Neural crest cell (in vitro differentiated cells): ENCODE measurements around the gene FER. TPM values are rescaled to one million over a fixed set of nuclear protein-coding genes. Genes with fewer than 3 reads are reported as not detected.

Experiments used
- DNase-seq: peaks from one replicate; pipeline ENCODE4 v3.0.0; 2021; ENCODE audit warnings: low read depth, mixed read lengths, low spot score
- H3K27ac Mint-ChIP-seq: one replicate; pipeline ENCODE4 v1.8.0; 2021; ENCODE audit warnings: mild to moderate bottlenecking, mixed read lengths; ENCODE audit not compliant: unreplicated experiment
- H3K27me3 Mint-ChIP-seq: 2 replicates; pipeline ENCODE4 v1.8.0; 2021; ENCODE audit warnings: low read depth, mild to moderate bottlenecking, mixed read lengths
- H3K36me3 Mint-ChIP-seq: 2 replicates; pipeline ENCODE4 v1.8.0; 2021; ENCODE audit warnings: low read depth, mild to moderate bottlenecking, mixed read lengths
- H3K4me1 Mint-ChIP-seq: 2 replicates; pipeline ENCODE4 v1.8.0; 2021; ENCODE audit warnings: mixed read lengths
- H3K4me3 Mint-ChIP-seq: one replicate; pipeline ENCODE4 v1.8.0; 2021; ENCODE audit warnings: mild to moderate bottlenecking, mixed read lengths
- H3K9me3 Mint-ChIP-seq: 2 replicates; pipeline ENCODE4 v1.8.0; 2021; ENCODE audit warnings: mixed read lengths
- total RNA-seq: library from RNA; stranded (reverse); gene quantifications from 2 replicates; pipeline ENCODE4 v1.2.1, GENCODE V29; 2021
- TF ChIP-seq, protein P1 (sequence below): fragments of 200-600 bp; sonication (generic); conservative IDR thresholded peaks from 2 replicates; pipeline ENCODE4 v1.5.0; 2021; ENCODE audit warnings: antibody characterized with exemption, mild to moderate bottlenecking

The FER gene
- total RNA-seq, 1 donor from 2014 or later: 25.4 TPM

DNA sequence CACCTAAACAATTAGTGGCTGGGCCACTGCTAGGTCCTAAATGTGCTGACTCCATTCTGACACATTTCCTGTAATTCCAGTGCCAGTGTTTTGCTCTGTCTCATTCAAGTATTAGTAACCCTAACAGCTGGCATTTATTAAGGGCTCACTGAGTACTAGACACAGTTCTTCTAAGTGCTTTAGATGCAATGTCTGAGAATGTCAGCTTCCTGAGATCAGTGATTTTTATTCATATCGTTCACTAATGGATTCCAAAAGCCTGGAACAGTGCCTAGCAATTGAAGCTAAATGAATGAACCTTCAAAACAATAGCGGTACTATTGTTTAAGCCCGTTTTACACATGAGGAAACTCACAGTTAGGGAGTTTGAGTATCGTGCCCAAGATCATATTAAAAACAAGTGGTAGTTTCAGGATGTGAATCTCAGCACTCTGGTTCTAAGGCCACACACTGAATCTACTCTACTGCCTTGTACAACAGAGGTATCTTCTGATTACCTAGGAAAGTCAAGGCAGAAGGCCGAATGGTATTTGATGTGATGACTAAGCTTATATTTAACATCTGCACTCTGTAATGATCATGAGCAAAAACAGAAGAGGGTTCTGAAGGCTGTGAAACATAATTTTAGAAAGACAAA, 358.1 kb downstream of the FER start:
- no peak for DNase-seq
- H3K4me3 Mint-ChIP-seq: no peak overlapping the region
- peaks cover 7% of the 10 kb centered on the region for H3K4me1 Mint-ChIP-seq
- H3K27me3 Mint-ChIP-seq: no peaks in the 10 kb centered on the region
- no peak overlapping the region for H3K27ac Mint-ChIP-seq
- TF ChIP-seq, protein P1, sequence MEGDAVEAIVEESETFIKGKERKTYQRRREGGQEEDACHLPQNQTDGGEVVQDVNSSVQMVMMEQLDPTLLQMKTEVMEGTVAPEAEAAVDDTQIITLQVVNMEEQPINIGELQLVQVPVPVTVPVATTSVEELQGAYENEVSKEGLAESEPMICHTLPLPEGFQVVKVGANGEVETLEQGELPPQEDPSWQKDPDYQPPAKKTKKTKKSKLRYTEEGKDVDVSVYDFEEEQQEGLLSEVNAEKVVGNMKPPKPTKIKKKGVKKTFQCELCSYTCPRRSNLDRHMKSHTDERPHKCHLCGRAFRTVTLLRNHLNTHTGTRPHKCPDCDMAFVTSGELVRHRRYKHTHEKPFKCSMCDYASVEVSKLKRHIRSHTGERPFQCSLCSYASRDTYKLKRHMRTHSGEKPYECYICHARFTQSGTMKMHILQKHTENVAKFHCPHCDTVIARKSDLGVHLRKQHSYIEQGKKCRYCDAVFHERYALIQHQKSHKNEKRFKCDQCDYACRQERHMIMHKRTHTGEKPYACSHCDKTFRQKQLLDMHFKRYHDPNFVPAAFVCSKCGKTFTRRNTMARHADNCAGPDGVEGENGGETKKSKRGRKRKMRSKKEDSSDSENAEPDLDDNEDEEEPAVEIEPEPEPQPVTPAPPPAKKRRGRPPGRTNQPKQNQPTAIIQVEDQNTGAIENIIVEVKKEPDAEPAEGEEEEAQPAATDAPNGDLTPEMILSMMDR: no peak
- no peaks in the 10 kb centered on the region for H3K9me3 Mint-ChIP-seq
- H3K36me3 Mint-ChIP-seq: no peaks in the 10 kb centered on the region

DNA sequence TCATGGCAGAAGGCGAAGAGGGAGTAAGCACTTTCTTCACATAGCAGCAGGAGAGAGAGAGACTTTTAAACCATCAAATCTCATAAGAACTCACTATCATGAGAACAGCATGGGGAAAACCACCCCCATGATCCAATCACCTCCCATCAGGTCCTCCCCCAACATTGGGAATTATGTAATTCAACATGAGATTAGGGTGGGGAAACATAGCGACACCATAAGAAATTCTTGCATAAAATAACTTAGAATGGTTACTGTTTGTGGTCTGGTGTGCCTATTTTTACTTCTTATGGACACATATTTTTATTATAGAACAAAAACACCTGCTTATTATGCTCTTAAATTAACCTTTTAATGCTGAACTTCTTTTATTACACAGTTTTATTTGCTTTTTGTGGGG, 364.0 kb downstream of the FER start:
- H3K36me3 Mint-ChIP-seq: no peaks in the 10 kb centered on the region
- H3K4me1 Mint-ChIP-seq: no peaks in the 10 kb centered on the region
- H3K27me3 Mint-ChIP-seq: no peaks in the 10 kb centered on the region
- TF ChIP-seq, protein P1: no peak
- H3K4me3 Mint-ChIP-seq: no peak overlapping the region
- no peak overlapping the region for H3K27ac Mint-ChIP-seq
- no peaks in the 10 kb centered on the region for H3K9me3 Mint-ChIP-seq
- no peak for DNase-seq

DNA sequence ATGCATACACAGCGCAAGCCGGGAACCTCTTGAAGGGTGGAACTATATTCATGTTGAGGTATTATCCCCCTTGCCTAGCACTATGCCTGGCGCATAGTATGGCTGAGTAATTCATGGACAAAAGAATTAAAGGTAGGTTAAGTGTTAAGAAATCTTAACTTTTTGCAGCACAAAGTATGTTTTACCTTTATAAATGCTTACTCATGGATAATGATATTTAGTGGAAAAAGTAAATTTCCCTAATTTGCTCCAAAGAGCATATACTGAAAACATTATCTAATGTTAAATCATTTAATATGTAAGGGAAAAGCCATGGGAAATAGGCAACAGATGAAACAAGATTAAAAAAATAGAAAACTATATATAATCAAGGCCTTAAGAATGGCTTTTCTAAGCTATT, 365.9 kb downstream of the FER start:
- Mint-ChIP-seq H3K27ac (no peak overlapping the region), H3K27me3 (no peaks in the 10 kb centered on the region)

DNA sequence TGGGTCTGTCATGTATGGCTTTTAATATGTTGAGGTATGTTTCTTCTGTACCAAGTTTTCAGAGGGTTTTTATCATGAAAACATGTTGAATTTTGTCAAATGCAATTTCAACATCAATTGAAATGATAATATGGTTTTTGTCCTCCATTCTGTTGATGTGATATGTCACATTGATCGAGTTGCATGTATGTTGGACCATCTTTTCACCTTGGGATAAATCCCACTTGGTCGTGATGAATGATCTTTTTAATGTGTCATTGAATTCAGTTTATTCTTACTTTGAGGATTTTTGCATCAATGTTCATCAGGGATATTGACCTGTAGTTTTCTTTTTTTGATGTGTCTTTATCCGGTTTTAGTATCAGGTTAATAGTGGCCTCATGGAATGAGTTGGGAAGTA, 373.5 kb downstream of the FER start:
- TF ChIP-seq, protein P1: no peak
- Mint-ChIP-seq H3K27ac (no peak overlapping the region), H3K4me1 (no peaks in the 10 kb centered on the region), H3K36me3 (peaks cover 23% of the 10 kb centered on the region), H3K27me3 (no peaks in the 10 kb centered on the region), H3K4me3 (no peak overlapping the region), H3K9me3 (peaks cover 24% of the 10 kb centered on the region)
- DNase-seq: no peak

More for the DNA sequence above, 365.9 kb downstream of the FER start:
- Mint-ChIP-seq H3K36me3 (no peaks in the 10 kb centered on the region), H3K4me3 (no peak overlapping the region), H3K9me3 (no peaks in the 10 kb centered on the region), H3K4me1 (no peaks in the 10 kb centered on the region)
- no peak for DNase-seq
- TF ChIP-seq, protein P1: no peak

DNA sequence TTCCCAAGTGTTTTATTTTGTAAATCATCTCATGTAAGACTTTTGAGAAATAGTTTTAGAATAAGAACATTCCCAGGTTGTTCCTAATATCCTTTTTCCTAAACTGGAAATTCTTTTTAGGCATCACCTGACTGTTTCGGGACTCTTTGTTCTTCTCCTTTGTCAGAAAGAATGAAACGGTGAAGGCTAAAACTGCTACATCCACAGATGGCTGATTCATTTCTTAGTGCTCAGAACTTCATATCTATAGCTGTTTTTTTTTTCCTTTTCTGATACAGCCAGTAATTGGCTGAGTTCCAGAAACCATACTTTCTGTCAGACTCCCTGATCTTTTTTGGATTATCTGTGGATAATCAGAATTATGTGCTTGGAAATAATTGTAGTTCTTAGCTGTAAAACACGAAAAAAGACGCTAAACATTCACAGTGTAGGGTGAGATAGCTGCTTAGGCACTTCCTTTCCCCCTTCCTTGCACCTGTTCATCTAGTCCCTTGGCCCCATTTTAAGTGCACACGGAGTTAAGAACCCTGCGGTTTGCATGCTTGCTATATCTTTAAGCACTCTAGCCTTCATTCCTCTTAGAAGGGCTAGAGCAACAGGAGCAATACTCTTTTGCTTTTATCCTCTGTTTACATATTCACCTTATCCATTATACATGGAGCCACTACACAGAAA, 378.2 kb downstream of the FER start:
- Mint-ChIP-seq H3K4me3 (no peak overlapping the region), H3K36me3 (peaks cover 17% of the 10 kb centered on the region), H3K27ac (no peak overlapping the region), H3K27me3 (no peaks in the 10 kb centered on the region), H3K4me1 (no peaks in the 10 kb centered on the region), H3K9me3 (peaks cover 17% of the 10 kb centered on the region)
- DNase-seq: no peak
- TF ChIP-seq, protein P1: no peak
